ENCODE data around the gene SERPINB8. TPM values are rescaled to one million over a fixed set of nuclear protein-coding genes. Genes with fewer than 3 reads are reported as not detected.

Gene SERPINB8
- total and polyA plus RNA-seq, 2 donors (not counting 3 experiments of a cell fraction or from before 2014, with no cell fraction given): 15.3 to 25.7 TPM

- TF ChIP-seq FOS (IDR thresholded peaks at IDR 0.05; ENCODE audit: borderline replicate concordance, insufficient read depth, low read length): no peak
- POLR2A ChIA-PET: no interaction called here
- Histone ChIP-seq H3K9me3 (replicated peaks; ENCODE audit: control insufficient read depth, insufficient read depth, low read length) (no peaks in the 10 kb centered on the region), H3K27me3 (ENCODE audit: control insufficient read depth in 2 of 2, insufficient read depth in 2 of 2, low read length in 2 of 2) (no peaks in the 10 kb centered on the region), H3K4me2 (ENCODE audit: insufficient read depth, low read length) (peak overlapping the region; percentile 47), H3K27ac (ENCODE audit: insufficient read depth, low read depth, low read length) (peak overlapping the region; percentile 99), H3K79me2 (ENCODE audit: control insufficient read depth, insufficient read depth, low read length) (peaks cover 41% of the 10 kb centered on the region), H3K4me3 (replicated peaks in 1 of 3; ENCODE audit: insufficient read depth in 1 of 3, low read depth in 1 of 3, low read length in 3 of 3) (peak overlapping the region; percentile 60 to 94 (median 63)), H4K20me1 (replicated peaks; ENCODE audit: control insufficient read depth, extremely low read depth, insufficient read depth, low read length) (no peaks in the 10 kb centered on the region), H3K36me3 (ENCODE audit: control insufficient read depth in 2 of 2, extremely low read depth in 1 of 2, insufficient read depth in 2 of 2, low read length in 2 of 2) (no peaks in the 10 kb centered on the region), H3K9me1 (replicated peaks; ENCODE audit: control insufficient read depth, extremely low read depth, insufficient read depth, low read length) (no peaks in the 10 kb centered on the region), H3K9ac (replicated peaks; ENCODE audit: extremely low read depth, insufficient read depth, low read length) (peak overlapping the region; percentile 99), H3K4me1 (ENCODE audit: control insufficient read depth, extremely low read depth, insufficient read depth, low read length) (peaks cover 14% of the 10 kb centered on the region), H2AFZ (ENCODE audit: low read depth, low read length) (peak overlapping the region; percentile 30)
- TSS peak; percentile 31 for BruUV-seq (replicated peaks)
- no peak for DNase-seq (ENCODE audit: low read depth, low spot score)
- intact Hi-C loops (cut with micrococcal nuclease): loop anchor here (2.0 kb wide), 1 partner anchor 23 kb away; no protein-coding TSS in a partner anchor
- dilution Hi-C loops (cut with MboI; ENCODE audit: extremely low pct_ligation_motif_present, low sequenced_read_pairs): no loop called here
- CTCF ChIA-PET: interaction anchor here (1.2 kb wide), 1 partner anchor 8 kb away, joined by 3 read pairs; no protein-coding TSS in a partner anchor
- FAIRE-seq: no peak
Measured at GRCh38 chr18:63971320-63972001, 1.6 kb downstream of the SERPINB8 start.

- POLR2A ChIA-PET: no interaction called here
- no TSS peak for BruUV-seq (replicated peaks)
- Histone ChIP-seq H2AFZ (ENCODE audit: low read depth, low read length) (no peak overlapping the region), H3K27ac (ENCODE audit: insufficient read depth, low read depth, low read length) (no peak overlapping the region), H3K79me2 (ENCODE audit: control insufficient read depth, insufficient read depth, low read length) (peaks cover 45% of the 10 kb centered on the region), H3K9me3 (replicated peaks; ENCODE audit: control insufficient read depth, insufficient read depth, low read length) (no peaks in the 10 kb centered on the region), H3K9ac (replicated peaks; ENCODE audit: extremely low read depth, insufficient read depth, low read length) (no peak overlapping the region), H3K9me1 (replicated peaks; ENCODE audit: control insufficient read depth, extremely low read depth, insufficient read depth, low read length) (no peaks in the 10 kb centered on the region), H3K27me3 (ENCODE audit: control insufficient read depth in 2 of 2, insufficient read depth in 2 of 2, low read length in 2 of 2) (no peaks in the 10 kb centered on the region), H4K20me1 (replicated peaks; ENCODE audit: control insufficient read depth, extremely low read depth, insufficient read depth, low read length) (no peaks in the 10 kb centered on the region), H3K4me1 (ENCODE audit: control insufficient read depth, extremely low read depth, insufficient read depth, low read length) (peaks cover 14% of the 10 kb centered on the region), H3K4me2 (ENCODE audit: insufficient read depth, low read length) (no peak overlapping the region), H3K4me3 (replicated peaks in 1 of 3; ENCODE audit: insufficient read depth in 1 of 3, low read depth in 1 of 3, low read length in 3 of 3) (no peak overlapping the region), H3K36me3 (ENCODE audit: control insufficient read depth in 2 of 2, extremely low read depth in 1 of 2, insufficient read depth in 2 of 2, low read length in 2 of 2) (no peaks in the 10 kb centered on the region)
- FAIRE-seq (no peak), DNase-seq (ENCODE audit: low read depth, low spot score) (no peak)
- CTCF ChIA-PET: interaction anchor here (5.2 kb wide), 1 partner anchor 8 kb away, joined by 61 read pairs; no protein-coding TSS in a partner anchor
- intact Hi-C loops (cut with micrococcal nuclease) (no loop called here), dilution Hi-C loops (cut with MboI; ENCODE audit: extremely low pct_ligation_motif_present, low sequenced_read_pairs) (no loop called here)
- no peak for TF ChIP-seq JUN (IDR thresholded peaks at IDR 0.05; ENCODE audit: borderline replicate concordance, insufficient read depth, insufficient read length, low read depth)
- TF ChIP-seq MYC (IDR thresholded peaks at IDR 0.05; ENCODE audit: low read depth, low read length): no peak
- TF ChIP-seq POLR2A (IDR thresholded peaks at IDR 0.05; ENCODE audit: low read depth, low read length): no peak
- TF ChIP-seq EZH2 (IDR thresholded peaks at IDR 0.05; ENCODE audit: borderline replicate concordance, low read depth, low read length, severe bottlenecking): no peak
- TF ChIP-seq CTCF (IDR thresholded peaks at IDR 0.05; ENCODE audit: extremely low read depth in 1 of 2, insufficient read depth in 1 of 2, low read depth in 1 of 2, low read length in 2 of 2): no peak
- TF ChIP-seq POLR2AphosphoS5 (IDR thresholded peaks at IDR 0.05; ENCODE audit: insufficient read depth, low read depth, low read length): no peak
- no peak for TF ChIP-seq GATA2 (IDR thresholded peaks at IDR 0.05; ENCODE audit: insufficient read depth, insufficient read length, low read depth, low read length)
- no peak for TF ChIP-seq FOS (IDR thresholded peaks at IDR 0.05; ENCODE audit: borderline replicate concordance, insufficient read depth, low read length)
- TF ChIP-seq MAX (IDR thresholded peaks at IDR 0.05; ENCODE audit: insufficient read depth, insufficient read length): no peak
Measured at GRCh38 chr18:63972002-63972376, 2.1 kb downstream of the SERPINB8 start.
